DND-41 (cell line): ENCODE data around the gene AKR1C2.
"Not testable (repeated sequence)": the region's sequence is repeated elsewhere in the genome, so short reads cannot be mapped to it uniquely, and the experiment has no call there.

ENCODE experiments used
- ATAC-seq: fragments of 200-7000 bp; cut with Tn5 transposase; 3 replicates; pipeline ENCODE4 v1.9.1; 2021; ENCODE audit warnings: low read depth; ENCODE audit not compliant: insufficient read depth
- DNase-seq: peaks from one replicate; pipeline ENCODE4 v3.0.0-alpha.2; 2020
- H2AFZ ChIP-seq: 2 replicates; pipeline ENCODE4 v1.6.0; 2012; ENCODE audit warnings: low read depth, low read length
- H3K27ac ChIP-seq: 2 replicates; pipeline ENCODE4 v1.5.1; 2012; ENCODE audit warnings: low read length, inconsistent platforms
- H3K27me3 ChIP-seq: fragments of 200-600 bp; sonication (generic); 2 replicates; pipeline ENCODE4 v1.6.0; 2012; ENCODE audit warnings: low read length, mild to moderate bottlenecking, inconsistent platforms; ENCODE audit not compliant: insufficient read depth, poor library complexity
- H3K36me3 ChIP-seq: 2 replicates; pipeline ENCODE4 v1.5.1; 2012; ENCODE audit warnings: low read length, inconsistent platforms; ENCODE audit not compliant: insufficient read depth
- H3K4me1 ChIP-seq: 2 replicates; pipeline ENCODE4 v1.5.1; 2012; ENCODE audit warnings: mild to moderate bottlenecking, low read length; ENCODE audit not compliant: insufficient read depth
- H3K4me2 ChIP-seq: 2 replicates; pipeline ENCODE4 v1.6.0; 2012; ENCODE audit warnings: mild to moderate bottlenecking, moderate library complexity, low read length, inconsistent platforms; ENCODE audit not compliant: insufficient read depth
- H3K4me3 ChIP-seq, 2 experiments: fragments of 200-600 bp in 1 of 2; shearing (Covaris generic) in 1 of 2; 2 replicates each; pipeline ENCODE4 v1.5.1; 2012 to 2016; ENCODE audit warnings: inconsistent platforms in 2 of 2, low read length in 2 of 2, mild to moderate bottlenecking in 2 of 2, low read depth in 1 of 2, moderate library complexity in 1 of 2
- H3K79me2 ChIP-seq: 2 replicates; pipeline ENCODE4 v1.6.0; 2012; ENCODE audit warnings: low read length, inconsistent platforms; ENCODE audit not compliant: insufficient read depth
- H3K9ac ChIP-seq: 2 replicates; pipeline ENCODE4 v1.6.0; 2012; ENCODE audit warnings: low read depth, mild to moderate bottlenecking, inconsistent platforms, low read length, moderate library complexity
- H3K9me3 ChIP-seq: 2 replicates; pipeline ENCODE4 v1.5.1; 2012; ENCODE audit warnings: low read length, moderate library complexity, mild to moderate bottlenecking, inconsistent platforms; ENCODE audit not compliant: insufficient read depth, severe bottlenecking
- H4K20me1 ChIP-seq: 2 replicates; pipeline ENCODE4 v1.6.0; 2012; ENCODE audit warnings: low read length; ENCODE audit not compliant: insufficient read depth
- CTCF ChIP-seq: IDR thresholded peaks from 2 replicates; pipeline ENCODE4 v1.5.1; 2012; ENCODE audit warnings: borderline replicate concordance, low read length, moderate library complexity, mild to moderate bottlenecking; ENCODE audit not compliant: poor library complexity, severe bottlenecking; ENCODE audit errors: extremely low read depth
- EZH2 ChIP-seq: IDR thresholded peaks from 3 replicates; pipeline ENCODE4 v1.6.1; 2012; ENCODE audit warnings: borderline replicate concordance, low read depth, mild to moderate bottlenecking, moderate library complexity, low read length, inconsistent platforms; ENCODE audit not compliant: severe bottlenecking

Gene AKR1C2

GRCh38 chr10:5012595-5012994 lies 8.9 kb upstream of the AKR1C2 start:
- H3K27me3 ChIP-seq: no peaks in the 10 kb centered on the region
- H3K36me3 ChIP-seq: no peaks in the 10 kb centered on the region
- H3K4me2 ChIP-seq: no peak overlapping the region
- H3K4me3 ChIP-seq: no peak overlapping the region
- H3K9me3 ChIP-seq: no peaks in the 10 kb centered on the region
- no peak for TF ChIP-seq CTCF
- TF ChIP-seq EZH2: no peak
- DNase-seq (no peak), ATAC-seq (no peak)
- no peak overlapping the region for H2AFZ ChIP-seq
- no peak overlapping the region for H3K27ac ChIP-seq
- no peak overlapping the region for H3K9ac ChIP-seq
- H3K4me1 ChIP-seq: no peaks in the 10 kb centered on the region
- no peaks in the 10 kb centered on the region for H4K20me1 ChIP-seq
- no peaks in the 10 kb centered on the region for H3K79me2 ChIP-seq

- H3K9me3 ChIP-seq, H3K4me3 ChIP-seq, H3K4me1 ChIP-seq, H3K9ac ChIP-seq, H3K4me2 ChIP-seq, H2AFZ ChIP-seq, DNase-seq, H3K27me3 ChIP-seq, H3K79me2 ChIP-seq, H3K27ac ChIP-seq, H3K36me3 ChIP-seq, ATAC-seq, H4K20me1 ChIP-seq: not testable (repeated sequence)
Observed at GRCh38 chr10:5011392-5011791, 7.7 kb upstream of the AKR1C2 start.

- H4K20me1 ChIP-seq, H3K4me3 ChIP-seq, H3K79me2 ChIP-seq, H3K36me3 ChIP-seq, H3K9ac ChIP-seq, H3K4me1 ChIP-seq, H3K27me3 ChIP-seq, ATAC-seq, H2AFZ ChIP-seq, H3K27ac ChIP-seq, H3K4me2 ChIP-seq, H3K9me3 ChIP-seq, DNase-seq: not testable (repeated sequence)
Observed at GRCh38 chr10:5010043-5010442, 6.4 kb upstream of the AKR1C2 start.

GRCh38 chr10:5008857-5009548 lies 5.3 kb upstream of the AKR1C2 start:
- DNase-seq, H3K4me2 ChIP-seq, H4K20me1 ChIP-seq, H3K4me1 ChIP-seq, H3K9me3 ChIP-seq, H3K27ac ChIP-seq, H3K79me2 ChIP-seq, H3K36me3 ChIP-seq, H3K9ac ChIP-seq, H2AFZ ChIP-seq, H3K4me3 ChIP-seq, H3K27me3 ChIP-seq, ATAC-seq: not testable (repeated sequence)

GRCh38 chr10:5004501-5004900 lies 844 bp upstream of the AKR1C2 start:
- H3K4me2 ChIP-seq, H2AFZ ChIP-seq, H3K4me3 ChIP-seq, ATAC-seq, H3K4me1 ChIP-seq, H3K36me3 ChIP-seq, H3K79me2 ChIP-seq, H3K27ac ChIP-seq, H3K9ac ChIP-seq, H4K20me1 ChIP-seq, H3K27me3 ChIP-seq, H3K9me3 ChIP-seq, DNase-seq: not testable (repeated sequence)

GRCh38 chr10:5004030-5004385 lies 351 bp upstream of the AKR1C2 start:
- H3K4me2 ChIP-seq, H3K36me3 ChIP-seq, H3K27me3 ChIP-seq, H3K4me3 ChIP-seq, H3K79me2 ChIP-seq, H3K9me3 ChIP-seq, H2AFZ ChIP-seq, H4K20me1 ChIP-seq, H3K4me1 ChIP-seq, DNase-seq, ATAC-seq, H3K27ac ChIP-seq, H3K9ac ChIP-seq: not testable (repeated sequence)
